GM12891 (cell line): ENCODE data around the gene CDH4.

Source experiments
- POLR2A ChIP-seq: IDR thresholded peaks from 2 replicates; pipeline ENCODE4 v1.6.1; 2011; ENCODE audit warnings: low read depth, low read length, control low read depth
- POLR2AphosphoS5 ChIP-seq: IDR thresholded peaks from 2 replicates; pipeline ENCODE4 v1.6.1; 2011; ENCODE audit warnings: low read depth, low read length, control low read depth
- TAF1 ChIP-seq: IDR thresholded peaks from 2 replicates; pipeline ENCODE4 v1.6.1; 2011; ENCODE audit warnings: low read depth, low read length, control low read depth

DNA sequence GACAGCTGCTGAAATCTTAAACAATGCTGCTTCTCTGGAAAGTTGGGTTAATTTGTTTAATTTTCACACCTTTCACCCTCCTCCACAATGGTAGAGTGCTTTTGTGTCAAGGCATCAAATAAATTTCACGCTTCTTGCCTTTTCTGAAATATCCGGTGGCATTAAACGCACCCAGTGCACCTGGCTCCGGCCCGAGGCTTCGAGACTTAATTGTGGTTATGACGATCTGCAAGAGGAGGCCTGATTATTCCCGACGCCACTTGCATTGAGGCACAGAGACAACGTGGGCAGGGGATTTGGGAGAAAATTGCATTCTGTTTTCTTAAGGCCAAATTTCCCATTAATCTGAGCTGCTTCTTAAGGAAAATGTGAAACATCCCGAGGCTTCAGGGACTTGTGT lies 152.2 kb downstream of the CDH4 start:
- TF ChIP-seq POLR2A (no peak), POLR2AphosphoS5 (no peak), TAF1 (no peak)
